HT1080 (cell line): ENCODE measurements around the gene SATB2. TPM values are rescaled to one million over a fixed set of nuclear protein-coding genes. Genes with fewer than 3 reads are reported as not detected.

Source experiments
- DNase-seq: peaks from one replicate; pipeline ENCODE4 v3.0.0-alpha.2; 2015; ENCODE audit warnings: low read depth
- total RNA-seq: library from RNA; depleted of rRNA; stranded (reverse); fragments of >200 nt; shearing (Covaris generic); gene quantifications from 2 replicates; pipeline ENCODE4 v1.2.3, GENCODE V29; 2014

SATB2 gene
- total RNA-seq, 1 experiment from 2014 or later, result 14.5 TPM

- DNase-seq, result no peak
These were observed 4.8 kb downstream of the SATB2 start for GRCh38 chr2:199452991-199453379.

GRCh38 chr2:199452260-199452990 is 5.3 kb downstream of the SATB2 start:
- no peak for DNase-seq

GRCh38 chr2:199449956-199450355 is 7.8 kb downstream of the SATB2 start:
- DNase-seq, result no peak

GRCh38 chr2:199449455-199449854 is 8.3 kb downstream of the SATB2 start:
- no peak for DNase-seq

GRCh38 chr2:199446996-199447576 is 10.7 kb downstream of the SATB2 start:
- DNase-seq, result no peak

GRCh38 chr2:199444749-199445148 is 13.0 kb downstream of the SATB2 start:
- no peak for DNase-seq

- DNase-seq, result no peak
These were observed 14.1 kb downstream of the SATB2 start for GRCh38 chr2:199443589-199444130.

GRCh38 chr2:199442173-199442572 is 15.6 kb downstream of the SATB2 start:
- DNase-seq, result no peak

GRCh38 chr2:199441759-199442158 is 16.0 kb downstream of the SATB2 start:
- DNase-seq, result no peak

- DNase-seq, result no peak
These were observed 17.6 kb downstream of the SATB2 start for GRCh38 chr2:199440118-199440517.

- no peak for DNase-seq
These were observed 18.2 kb downstream of the SATB2 start for GRCh38 chr2:199439542-199439941.

- DNase-seq, result no peak
These were observed 18.7 kb downstream of the SATB2 start for GRCh38 chr2:199439066-199439465.

GRCh38 chr2:199434555-199434954 is 23.2 kb downstream of the SATB2 start:
- no peak for DNase-seq

- DNase-seq, result no peak
These were observed 24.4 kb downstream of the SATB2 start for GRCh38 chr2:199433204-199433832.

GRCh38 chr2:199431746-199432213 is 26.0 kb downstream of the SATB2 start:
- peak; percentile 66 for DNase-seq

- DNase-seq, result no peak
These were observed 27.5 kb downstream of the SATB2 start for GRCh38 chr2:199430214-199430613.

- DNase-seq, result no peak
These were observed 29.4 kb downstream of the SATB2 start for GRCh38 chr2:199428291-199428690.

- no peak for DNase-seq
These were observed 33.6 kb downstream of the SATB2 start for GRCh38 chr2:199424160-199424559.

- DNase-seq, result no peak
These were observed 38.3 kb downstream of the SATB2 start for GRCh38 chr2:199419428-199419827.

GRCh38 chr2:199414465-199414864 is 43.3 kb downstream of the SATB2 start:
- DNase-seq, result no peak

- DNase-seq, result no peak
These were observed 43.7 kb downstream of the SATB2 start for GRCh38 chr2:199414001-199414400.
